HepG2 (cell line): ENCODE results near the gene CACNA1G. TPM values are rescaled to one million over a fixed set of nuclear protein-coding genes. Genes with fewer than 3 reads are reported as not detected.

Experiments
- ATAC-seq: fragments of 200-7000 bp; cut with Tn5 transposase; 3 replicates; pipeline ENCODE4 v1.9.1; 2020; ENCODE audit warnings: mild to moderate bottlenecking, moderate library complexity
- BruUV-seq: library from RNA; stranded (reverse); fragments of 400-500 nt; replicated peaks from 2 replicates; lab custom pipeline; 2021; lab: Mats Ljungman, UMichigan
- CTCF ChIA-PET: fragments of 300-600 bp; formaldehyde crosslinking; extraction: SDS; loops from one replicate; lab custom pipeline; 2021; ENCODE audit warnings: low total read pairs, inconsistent platforms, low intra/inter-chr PET ratio; lab: Yijun Ruan, JAX
- POLR2A ChIA-PET: fragments of 350-600 bp; sonication (Branson Sonifier 250); formaldehyde crosslinking; loops from one replicate; lab custom pipeline; 2020; ENCODE audit warnings: antibody characterized with exemption, inconsistent platforms; lab: Yijun Ruan, JAX
- DNase-seq: peaks from one replicate; pipeline ENCODE4 v3.0.0-alpha.2; 2015; ENCODE audit warnings: low spot score
- FAIRE-seq: peaks from 3 replicates; lab custom pipeline; 2011; peaks lifted over from hg19 to GRCh38; lab: Jason Lieb, UNC
- H2AFZ ChIP-seq: one replicate; pipeline ENCODE4 v1.6.1; 2011; ENCODE audit warnings: low read length, inconsistent platforms
- H3K27ac ChIP-seq: fragments of 300-600 bp; 3 replicates; pipeline ENCODE4 v1.8.0; 2011; ENCODE audit warnings: mixed run types, mild to moderate bottlenecking, mixed read lengths, low read length, inconsistent platforms; ENCODE audit not compliant: insufficient read depth; ENCODE audit errors: extremely low read length
- H3K27me3 ChIP-seq, 2 experiments: fragments of 200-600 bp in 1 of 2; 2 replicates in 1 of 2; 3 replicates in 1 of 2; pipeline versions ENCODE4 v1.6.0 to v1.8.0; 2011; ENCODE audit warnings: low read length in 2 of 2, mild to moderate bottlenecking in 2 of 2, moderate library complexity in 2 of 2, inconsistent platforms in 1 of 2; ENCODE audit not compliant: insufficient read depth in 2 of 2, control insufficient read depth in 1 of 2
- H3K36me3 ChIP-seq, 2 experiments: fragments of 200-600 bp in 1 of 2; replicated peaks in 1 of 2; 2 replicates in 1 of 2; 3 replicates in 1 of 2; pipeline versions ENCODE4 v1.5.1 to v1.8.0; 2011; ENCODE audit warnings: low read length in 2 of 2, inconsistent platforms in 1 of 2; ENCODE audit not compliant: insufficient read depth in 2 of 2, control insufficient read depth in 1 of 2
- H3K4me1 ChIP-seq: 2 replicates; pipeline ENCODE4 v1.5.1; 2012; ENCODE audit warnings: low read length, inconsistent platforms; ENCODE audit not compliant: insufficient read depth
- H3K4me2 ChIP-seq: 2 replicates; pipeline ENCODE4 v1.6.0; 2011; ENCODE audit warnings: low read depth, low read length, inconsistent platforms
- H3K4me3 ChIP-seq, 3 experiments: fragments of 200-600 bp in 1 of 3; sonication (generic), shearing (Covaris generic) in 1 of 3; replicated peaks in 1 of 3; 2 replicates each; pipeline ENCODE4 v1.5.1; 2011 to 2016; ENCODE audit warnings: low read length in 3 of 3, inconsistent platforms in 2 of 3, low read depth in 2 of 3, mild to moderate bottlenecking in 2 of 3, control low read depth in 1 of 3, mixed read lengths in 1 of 3; ENCODE audit not compliant: insufficient read depth in 1 of 3
- H3K79me2 ChIP-seq: one replicate; pipeline ENCODE4 v1.6.1; 2011; ENCODE audit warnings: low read length, inconsistent platforms; ENCODE audit not compliant: insufficient read depth
- H3K9ac ChIP-seq: 2 replicates; pipeline ENCODE4 v1.6.0; 2011; ENCODE audit warnings: mild to moderate bottlenecking, low read depth, low read length, inconsistent platforms; ENCODE audit not compliant: insufficient read depth
- H3K9me3 ChIP-seq: 2 replicates; pipeline ENCODE4 v1.5.1; 2012; ENCODE audit warnings: mild to moderate bottlenecking, low read length
- H4K20me1 ChIP-seq: 2 replicates; pipeline ENCODE4 v1.6.0; 2011; ENCODE audit warnings: inconsistent platforms, mild to moderate bottlenecking, low read length, moderate library complexity; ENCODE audit not compliant: insufficient read depth
- ARNTL ChIP-seq: sonication (generic); formaldehyde crosslinking; IDR thresholded peaks from 2 replicates; pipeline ENCODE4 v1.4.0; 2020; ENCODE audit warnings: mild to moderate bottlenecking, missing genetic modification reagents
- HDAC2 ChIP-seq: sonication (generic); formaldehyde crosslinking; IDR thresholded peaks from 2 replicates; pipeline ENCODE4 v1.4.0; 2020; ENCODE audit warnings: missing genetic modification reagents
- MIER3 ChIP-seq: IDR thresholded peaks from 2 replicates; pipeline ENCODE4 v1.6.1; 2016; ENCODE audit warnings: missing compliant biosample characterization, borderline replicate concordance
- ONECUT2 ChIP-seq: sonication (generic); formaldehyde crosslinking; IDR thresholded peaks from 2 replicates; pipeline ENCODE4 v1.4.0; 2020; ENCODE audit warnings: missing genetic modification reagents
- POLR2G ChIP-seq: fragments of 200-400 bp; formaldehyde crosslinking; IDR thresholded peaks from 2 replicates; pipeline ENCODE4 v1.6.1; 2018; ENCODE audit warnings: mild to moderate bottlenecking, low read depth, low read length, moderate library complexity
- SETDB1 ChIP-seq: sonication (generic); formaldehyde crosslinking; IDR thresholded peaks from 2 replicates; pipeline ENCODE4 v1.5.1; 2020; ENCODE audit warnings: missing genetic modification reagents, mild to moderate bottlenecking, borderline replicate concordance
- ZBTB42 ChIP-seq: sonication (generic); formaldehyde crosslinking; IDR thresholded peaks from 2 replicates; pipeline ENCODE4 v1.5.0; 2020; ENCODE audit warnings: mild to moderate bottlenecking, missing genetic modification reagents
- ZNF282 ChIP-seq: fragments of 450-650 bp; IDR thresholded peaks from 2 replicates; pipeline ENCODE4 v1.6.1; 2018; ENCODE audit not compliant: partially characterized antibody
- ZNF564 ChIP-seq: sonication (generic); formaldehyde crosslinking; IDR thresholded peaks from 2 replicates; pipeline ENCODE4 v1.8.1; 2023; ENCODE audit warnings: mild to moderate bottlenecking, missing genetic modification reagents
- ZNF589 ChIP-seq: sonication (generic); formaldehyde crosslinking; conservative IDR thresholded peaks from 2 replicates; pipeline ENCODE4 v1.8.0; 2022; ENCODE audit warnings: mild to moderate bottlenecking, moderate library complexity, missing genetic modification reagents
- ZSCAN5A ChIP-seq: sonication (generic); formaldehyde crosslinking; IDR thresholded peaks from 2 replicates; pipeline ENCODE4 v1.8.0; 2022; ENCODE audit warnings: mild to moderate bottlenecking, missing genetic modification reagents, borderline replicate concordance
- ZUFSP ChIP-seq: sonication (generic); formaldehyde crosslinking; IDR thresholded peaks from 2 replicates; pipeline ENCODE4 v1.9.0; 2021; ENCODE audit warnings: missing genetic modification reagents, mild to moderate bottlenecking, borderline replicate concordance
- WGBS: methylation state at CpG from one replicate; pipeline ENCODE4 v1.1.6; 2017; ENCODE audit warnings: low lambda C conversion rate; 5-methylcytosine and 5-hydroxymethylcytosine counted together
- in situ Hi-C: cut with HindIII; loops from 2 replicates; pipeline ENCODE4 v1.10.0; 2017; ENCODE audit warnings: low pct_unique_long_range_greater_than_20kb; ENCODE audit not compliant: extremely low pct_ligation_motif_present
- intact Hi-C: fragments of 100-400 bp; cut with micrococcal nuclease; formaldehyde crosslinking; loops from one replicate; pipeline ENCODE4 v1.10.0; 2022; ENCODE audit not compliant: unreplicated experiment
- polyA plus RNA-seq, 8 experiments: library from polyadenylated mRNA; depleted of rRNA in 3 of 8; stranded (reverse) in 7 of 8; unstranded in 1 of 8; fragments of >200 nt; fragmentation: Illumina TruSeq in 4 of 8; extraction: Trizol in 4 of 8; gene quantifications; 2 replicates each; pipeline versions ENCODE4 v1.2.1 to v1.2.3, GENCODE V29; 2011 to 2016; ENCODE audit warnings: low read depth in 4 of 8, missing spikeins in 1 of 8, mixed read lengths in 1 of 8; ENCODE audit not compliant: insufficient read depth in 1 of 8
- total RNA-seq, 5 experiments: library from RNA; depleted of rRNA; stranded (reverse); fragments of >200 nt; fragmentation: Illumina TruSeq; extraction: Trizol; gene quantifications; 2 replicates each; pipeline ENCODE4 v1.2.3, GENCODE V29; 2016; ENCODE audit warnings: low read depth in 1 of 5
- TF ChIP-seq, protein P1 (sequence below): sonication (generic); formaldehyde crosslinking; IDR thresholded peaks from 2 replicates; pipeline ENCODE4 v1.8.0; 2022; ENCODE audit warnings: mild to moderate bottlenecking, missing genetic modification reagents; ENCODE audit not compliant: insufficient replicate concordance
- TF ChIP-seq, protein P2 (sequence below): sonication (generic); formaldehyde crosslinking; IDR thresholded peaks from 2 replicates; pipeline ENCODE4 v1.4.0; 2020; ENCODE audit warnings: missing genetic modification reagents, borderline replicate concordance

Gene CACNA1G
- total and polyA plus RNA-seq, 2 of the 13 experiments (the other 11 are each of a cell fraction or from before 2014, with no cell fraction given): 0.02 TPM; not detected in 1

GRCh38 chr17:50514388-50514787, 46.1 kb upstream of the CACNA1G start (continued):
- TF ChIP-seq, protein P1, sequence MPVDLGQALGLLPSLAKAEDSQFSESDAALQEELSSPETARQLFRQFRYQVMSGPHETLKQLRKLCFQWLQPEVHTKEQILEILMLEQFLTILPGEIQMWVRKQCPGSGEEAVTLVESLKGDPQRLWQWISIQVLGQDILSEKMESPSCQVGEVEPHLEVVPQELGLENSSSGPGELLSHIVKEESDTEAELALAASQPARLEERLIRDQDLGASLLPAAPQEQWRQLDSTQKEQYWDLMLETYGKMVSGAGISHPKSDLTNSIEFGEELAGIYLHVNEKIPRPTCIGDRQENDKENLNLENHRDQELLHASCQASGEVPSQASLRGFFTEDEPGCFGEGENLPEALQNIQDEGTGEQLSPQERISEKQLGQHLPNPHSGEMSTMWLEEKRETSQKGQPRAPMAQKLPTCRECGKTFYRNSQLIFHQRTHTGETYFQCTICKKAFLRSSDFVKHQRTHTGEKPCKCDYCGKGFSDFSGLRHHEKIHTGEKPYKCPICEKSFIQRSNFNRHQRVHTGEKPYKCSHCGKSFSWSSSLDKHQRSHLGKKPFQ (CRISPR knock-in tag): peak; percentile 34
- no peak for TF ChIP-seq ZNF564 (CRISPR knock-in tag)

- BruUV-seq: no TSS peak
- no peaks in the 10 kb centered on the region for H3K79me2 ChIP-seq
- H3K9me3 ChIP-seq: no peaks in the 10 kb centered on the region
- no peak overlapping the region for H3K27ac ChIP-seq
- H3K4me3 ChIP-seq: no peak overlapping the region
- no peak overlapping the region for H3K4me2 ChIP-seq
- H4K20me1 ChIP-seq: no peaks in the 10 kb centered on the region
- H3K4me1 ChIP-seq: peaks cover 62% of the 10 kb centered on the region
- DNase-seq (peak; percentile 60), ATAC-seq (no peak), FAIRE-seq (no peak)
- H2AFZ ChIP-seq: no peak overlapping the region
- in situ Hi-C loops: no loop called here
- ChIA-PET CTCF (no interaction called here), POLR2A (interaction anchor here (0.5 to 1.8 kb wide), 3 partner anchors 11 to 124 kb away, joined by 3 to 4 read pairs (median 3); no protein-coding TSS in a partner anchor)
- no peaks in the 10 kb centered on the region for H3K36me3 ChIP-seq
- intact Hi-C loops: no loop called here
- H3K9ac ChIP-seq: no peak overlapping the region
- H3K27me3 ChIP-seq: peaks cover 0 to 8% of the 10 kb centered on the region in 2 experiments; a peak in 1 of 5 replicates
- 23% methylated on average over 6 of the region's 6 CpGs for WGBS
- no peak for TF ChIP-seq ZNF282
- no peak for TF ChIP-seq ARNTL (CRISPR knock-in tag)
- no peak for TF ChIP-seq MIER3 (CRISPR knock-in tag)
- TF ChIP-seq ZUFSP (CRISPR knock-in tag): no peak
- TF ChIP-seq, protein P2, sequence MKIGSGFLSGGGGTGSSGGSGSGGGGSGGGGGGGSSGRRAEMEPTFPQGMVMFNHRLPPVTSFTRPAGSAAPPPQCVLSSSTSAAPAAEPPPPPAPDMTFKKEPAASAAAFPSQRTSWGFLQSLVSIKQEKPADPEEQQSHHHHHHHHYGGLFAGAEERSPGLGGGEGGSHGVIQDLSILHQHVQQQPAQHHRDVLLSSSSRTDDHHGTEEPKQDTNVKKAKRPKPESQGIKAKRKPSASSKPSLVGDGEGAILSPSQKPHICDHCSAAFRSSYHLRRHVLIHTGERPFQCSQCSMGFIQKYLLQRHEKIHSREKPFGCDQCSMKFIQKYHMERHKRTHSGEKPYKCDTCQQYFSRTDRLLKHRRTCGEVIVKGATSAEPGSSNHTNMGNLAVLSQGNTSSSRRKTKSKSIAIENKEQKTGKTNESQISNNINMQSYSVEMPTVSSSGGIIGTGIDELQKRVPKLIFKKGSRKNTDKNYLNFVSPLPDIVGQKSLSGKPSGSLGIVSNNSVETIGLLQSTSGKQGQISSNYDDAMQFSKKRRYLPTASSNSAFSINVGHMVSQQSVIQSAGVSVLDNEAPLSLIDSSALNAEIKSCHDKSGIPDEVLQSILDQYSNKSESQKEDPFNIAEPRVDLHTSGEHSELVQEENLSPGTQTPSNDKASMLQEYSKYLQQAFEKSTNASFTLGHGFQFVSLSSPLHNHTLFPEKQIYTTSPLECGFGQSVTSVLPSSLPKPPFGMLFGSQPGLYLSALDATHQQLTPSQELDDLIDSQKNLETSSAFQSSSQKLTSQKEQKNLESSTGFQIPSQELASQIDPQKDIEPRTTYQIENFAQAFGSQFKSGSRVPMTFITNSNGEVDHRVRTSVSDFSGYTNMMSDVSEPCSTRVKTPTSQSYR: peak; percentile 26; the same call in 1 of the 2 replicates
- TF ChIP-seq ZBTB42 (CRISPR knock-in tag): no peak
- TF ChIP-seq POLR2G: no peak
- TF ChIP-seq HDAC2: 0 out of 2 replicates have a peak, but pooled peaks have one; percentile 0
- TF ChIP-seq ONECUT2 (CRISPR knock-in tag): no peak
- TF ChIP-seq ZNF589 (CRISPR knock-in tag): no peak
- TF ChIP-seq SETDB1 (CRISPR knock-in tag): no peak
- no peak for TF ChIP-seq ZSCAN5A (CRISPR knock-in tag)
Observed at GRCh38 chr17:50514936-50515702, 45.4 kb upstream of the CACNA1G start.
